GM10248 (cell line): ENCODE measurements around the gene CALR3.

ENCODE experiments used
- CTCF ChIA-PET: fragments of 300-600 bp; sonication (Branson Sonifier 250); formaldehyde crosslinking; extraction: SDS; loops from one replicate; lab custom pipeline; 2021; ENCODE audit warnings: antibody characterized with exemption; lab: Yijun Ruan, JAX
- POLR2A ChIA-PET: fragments of 350-650 bp; sonication (Branson Sonifier 250); formaldehyde crosslinking; extraction: SDS; loops from one replicate; lab custom pipeline; 2020; ENCODE audit warnings: antibody characterized with exemption; lab: Yijun Ruan, JAX
- DNase-seq: peaks from one replicate; pipeline ENCODE4 v3.0.0; 2012; ENCODE audit errors: extremely low spot score
- CTCF ChIP-seq: IDR thresholded peaks from 2 replicates; pipeline ENCODE4 v1.5.1; 2012; ENCODE audit warnings: mild to moderate bottlenecking, low read depth; ENCODE audit errors: extremely low read depth, missing control alignments, control extremely low read depth

CALR3 gene

GRCh38 chr19:16458391-16459341 is 37.3 kb downstream of the CALR3 start:
- no peak for TF ChIP-seq CTCF
- POLR2A ChIA-PET, result interaction anchor here (0.6 kb wide), 1 partner anchor 740 kb away, joined by 3 read pairs; no protein-coding TSS in a partner anchor
- CTCF ChIA-PET, result interaction anchor here (1.5 kb wide), 1 partner anchor 17 kb away, joined by 6 read pairs; no protein-coding TSS in a partner anchor
- DNase-seq, result no peak

- no peak for DNase-seq
- ChIA-PET POLR2A (interaction anchor here (0.6 kb wide), 2 partner anchors 8 to 740 kb away, joined by 3 read pairs; no protein-coding TSS in a partner anchor), CTCF (interaction anchor here (1.0 kb wide), 1 partner anchor 13 kb away, joined by 3 read pairs; no protein-coding TSS in a partner anchor)
- no peak for TF ChIP-seq CTCF
Observed at GRCh38 chr19:16457954-16458331, 38.0 kb downstream of the CALR3 start.

DNA sequence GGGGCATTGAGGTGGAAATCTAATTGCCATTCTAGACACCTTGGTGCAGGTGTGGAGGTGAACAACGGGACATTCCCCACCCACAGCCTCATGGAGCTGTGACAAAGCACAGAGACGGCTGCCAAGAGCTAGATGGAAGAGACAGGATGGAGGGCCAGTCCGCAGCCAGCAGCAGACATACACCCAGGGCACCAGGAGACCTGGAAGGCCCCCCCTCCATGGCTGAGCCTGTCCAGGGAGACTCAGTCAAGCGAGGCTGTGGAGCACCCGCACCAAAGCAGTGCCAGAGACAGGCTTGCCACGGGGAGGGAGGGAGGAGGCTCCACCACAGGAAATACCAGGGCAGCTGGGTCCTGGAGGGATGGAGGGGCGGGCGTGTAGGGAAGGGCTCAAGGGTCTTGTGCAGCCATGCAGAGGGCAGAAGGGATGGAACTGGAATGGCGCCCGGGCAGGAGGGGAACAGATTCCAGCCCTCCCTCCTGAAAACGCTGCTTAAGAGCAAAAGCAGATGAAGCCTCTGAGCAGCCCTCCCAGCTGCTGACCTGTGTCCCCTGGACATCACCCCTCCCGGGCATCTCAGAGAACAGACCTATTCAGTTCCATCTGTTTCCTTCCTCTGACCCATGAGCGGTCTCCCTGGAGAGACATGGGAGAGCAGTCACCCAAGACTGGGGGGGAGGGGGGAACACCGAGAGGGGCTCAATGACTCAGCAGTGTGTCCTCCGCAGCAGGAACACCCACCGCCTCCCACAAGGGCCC is 38.6 kb downstream of the CALR3 start:
- CTCF ChIA-PET, result interaction anchor here (1.0 kb wide), 1 partner anchor 12 kb away, joined by 3 read pairs; no protein-coding TSS in a partner anchor
- no peak for TF ChIP-seq CTCF
- POLR2A ChIA-PET, result interaction anchor here (0.6 kb wide), 3 partner anchors 8 to 741 kb away, joined by 3 to 5 read pairs (median 3); no protein-coding TSS in a partner anchor
- DNase-seq, result peak; percentile 34

- TF ChIP-seq CTCF, result no peak
- ChIA-PET CTCF (interaction anchor here (0.7 kb wide), 1 partner anchor 10 kb away, joined by 3 read pairs; no protein-coding TSS in a partner anchor), POLR2A (no interaction called here)
- peak; percentile 30 for DNase-seq
Observed at GRCh38 chr19:16456652-16457194, 39.2 kb downstream of the CALR3 start.

- DNase-seq, result no peak
- TF ChIP-seq CTCF, result no peak
- CTCF ChIA-PET, result no interaction called here
- POLR2A ChIA-PET, result no interaction called here
Observed at GRCh38 chr19:16455489-16455888, 40.5 kb downstream of the CALR3 start.
